Measurements from ENCODE around the gene MYMX.

The MYMX gene

DNA sequence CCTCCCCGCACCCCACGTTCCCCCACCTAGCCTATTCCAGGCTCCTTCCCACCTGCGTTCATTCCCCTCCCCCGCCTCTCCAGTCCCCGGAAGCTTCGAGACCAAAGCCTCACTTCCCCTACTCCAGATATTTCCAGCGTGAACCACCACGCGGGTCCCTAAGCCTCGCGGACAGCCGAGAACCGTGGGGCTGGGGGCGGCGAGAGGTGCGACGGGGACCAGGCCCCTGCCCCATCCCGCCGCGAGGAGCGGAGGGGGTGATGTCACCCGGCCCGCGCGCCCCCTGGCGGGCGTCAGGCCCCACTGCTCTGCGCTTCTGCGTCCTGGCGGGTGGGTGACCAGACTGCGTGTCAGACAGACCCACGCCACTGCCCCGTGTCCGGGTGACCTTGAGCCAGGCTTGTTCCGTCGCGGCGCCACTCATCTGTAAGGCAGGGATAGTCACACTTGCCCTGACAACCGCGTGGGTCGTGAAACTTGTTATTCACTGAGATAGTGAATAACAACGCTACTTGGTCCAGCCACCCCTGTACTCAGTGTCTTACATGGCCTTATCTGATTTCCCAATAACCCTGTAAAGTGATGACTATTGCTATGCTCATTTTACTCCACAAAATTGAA lies 21.2 kb downstream of the MYMX start:
- Mint-ChIP-seq H3K4me1 (ENCODE audit: low read depth) (peaks cover 9% of the 10 kb centered on the region), H3K36me3 (ENCODE audit: low read depth) (peaks cover 1% of the 10 kb centered on the region), H3K27ac (peak overlapping the region; percentile 96), H3K27me3 (ENCODE audit: low read depth) (no peaks in the 10 kb centered on the region), H3K9me3 (no peaks in the 10 kb centered on the region), H3K4me3 (peak overlapping the region; percentile 91)
- peak; percentile 92 for DNase-seq (ENCODE audit: low spot score)

DNA sequence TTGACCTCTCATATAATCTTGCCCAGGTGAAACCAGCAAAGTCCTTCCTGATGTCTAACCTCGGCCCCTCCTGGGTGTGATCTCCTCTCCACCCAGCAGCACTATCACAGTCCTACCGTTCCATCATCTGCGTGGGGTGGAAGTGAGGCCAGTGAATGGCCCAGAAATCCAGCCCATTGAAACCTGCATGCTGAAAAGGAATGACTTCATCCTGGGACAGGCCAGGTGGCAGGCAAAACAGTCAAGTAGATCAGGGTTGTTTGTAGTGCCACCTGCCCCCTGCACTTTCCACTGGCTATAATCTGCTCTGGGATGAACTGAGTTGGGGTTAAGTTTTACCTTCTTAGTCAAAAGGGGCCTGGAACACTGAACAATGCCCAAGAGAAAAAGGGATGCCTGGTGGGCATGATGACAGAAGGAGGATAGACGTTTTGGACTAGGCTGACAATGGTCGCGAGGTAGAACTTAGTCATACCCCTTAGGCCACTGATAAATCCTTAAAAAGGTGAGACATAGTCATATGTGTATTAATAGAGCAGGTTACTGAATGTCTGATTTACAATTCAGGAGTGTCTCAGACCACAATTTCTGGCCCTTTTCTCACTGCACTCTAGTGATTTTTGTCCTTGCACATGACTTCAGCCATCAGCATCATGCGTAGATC lies 22.1 kb downstream of the MYMX start:
- no peaks in the 10 kb centered on the region for H3K27me3 Mint-ChIP-seq (ENCODE audit: low read depth)
- no peak for DNase-seq (ENCODE audit: low spot score)
- peak overlapping the region; percentile 29 for H3K27ac Mint-ChIP-seq
- H3K36me3 Mint-ChIP-seq (ENCODE audit: low read depth) = no peaks in the 10 kb centered on the region
- H3K4me1 Mint-ChIP-seq (ENCODE audit: low read depth) = peaks cover 8% of the 10 kb centered on the region
- H3K4me3 Mint-ChIP-seq = peak overlapping the region; percentile 91
- no peaks in the 10 kb centered on the region for H3K9me3 Mint-ChIP-seq

- H3K9me3 Mint-ChIP-seq = no peaks in the 10 kb centered on the region
- peaks cover 12% of the 10 kb centered on the region for H3K4me1 Mint-ChIP-seq (ENCODE audit: low read depth)
- H3K4me3 Mint-ChIP-seq = no peak overlapping the region
- peaks cover 12% of the 10 kb centered on the region for H3K36me3 Mint-ChIP-seq (ENCODE audit: low read depth)
- no peak overlapping the region for H3K27ac Mint-ChIP-seq
- H3K27me3 Mint-ChIP-seq (ENCODE audit: low read depth) = peaks cover 2% of the 10 kb centered on the region
- no peak for DNase-seq (ENCODE audit: low spot score)
Measured at GRCh38 chr6:44243345-44243744, 26.6 kb downstream of the MYMX start.

DNA sequence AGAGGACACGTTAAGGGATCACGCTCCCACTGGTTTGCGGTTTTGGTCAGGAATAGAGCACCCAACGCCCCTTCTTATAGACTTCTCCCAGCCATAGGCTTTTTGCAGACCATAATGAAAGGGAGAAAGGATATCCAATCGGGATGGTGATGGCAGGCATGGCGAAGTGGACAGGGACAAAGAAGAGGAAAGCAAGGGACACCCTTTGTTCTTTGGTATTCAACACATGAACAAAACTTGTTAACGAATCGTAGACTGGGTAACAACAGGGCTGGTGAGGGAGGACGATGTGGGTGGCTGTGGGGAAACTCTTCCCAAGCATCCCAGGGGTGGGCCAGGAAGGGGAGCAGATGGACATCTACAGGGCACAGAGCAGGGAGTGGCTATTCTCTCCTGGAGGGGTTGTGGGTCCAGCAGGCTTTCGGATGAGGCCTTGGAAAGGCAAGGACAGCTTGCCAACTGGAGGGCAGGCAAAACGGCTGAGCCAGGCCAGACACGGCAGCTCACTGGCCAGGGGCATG lies 28.7 kb downstream of the MYMX start:
- DNase-seq (ENCODE audit: low spot score) = no peak
- peaks cover 33% of the 10 kb centered on the region for H3K36me3 Mint-ChIP-seq (ENCODE audit: low read depth)
- H3K27me3 Mint-ChIP-seq (ENCODE audit: low read depth) = peaks cover 2% of the 10 kb centered on the region
- peak overlapping the region; percentile 98 for H3K4me3 Mint-ChIP-seq
- no peaks in the 10 kb centered on the region for H3K9me3 Mint-ChIP-seq
- H3K27ac Mint-ChIP-seq = peak overlapping the region; percentile 80
- H3K4me1 Mint-ChIP-seq (ENCODE audit: low read depth) = peaks cover 29% of the 10 kb centered on the region

DNA sequence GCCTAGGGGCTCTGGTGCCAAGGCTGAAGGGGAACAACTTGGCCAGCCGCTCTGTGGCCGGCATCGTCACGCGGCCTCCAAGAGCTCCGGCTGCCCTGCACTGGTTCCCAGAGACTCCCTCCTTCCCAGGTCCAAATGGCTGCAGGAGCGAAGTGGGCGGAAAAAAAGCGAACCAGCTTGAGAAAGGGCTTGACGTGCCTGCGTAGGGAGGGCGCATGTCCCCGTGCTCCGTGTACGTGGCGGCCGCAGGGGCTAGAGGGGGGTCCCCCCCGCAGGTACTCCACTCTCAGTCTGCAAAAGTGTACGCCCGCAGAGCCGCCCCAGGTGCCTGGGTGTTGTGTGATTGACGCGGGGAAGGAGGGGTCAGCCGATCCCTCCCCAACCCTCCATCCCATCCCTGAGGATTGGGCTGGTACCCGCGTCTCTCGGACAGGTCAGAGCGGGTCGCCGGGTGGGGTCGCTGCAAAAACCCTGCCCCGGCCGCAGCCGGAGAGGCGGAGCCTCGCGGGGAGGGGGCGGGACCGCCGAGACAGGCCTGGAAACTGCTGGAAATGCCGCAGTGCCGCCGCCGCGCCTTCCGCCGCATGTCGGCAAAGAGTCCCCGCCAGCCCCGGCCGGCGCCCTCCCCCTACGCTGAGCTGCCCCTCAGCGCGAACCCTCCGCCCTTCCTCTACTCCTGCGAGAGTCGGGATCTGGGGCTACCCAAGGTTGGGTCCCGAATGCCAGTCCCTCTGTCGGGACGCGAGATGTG lies 29.4 kb downstream of the MYMX start:
- no peaks in the 10 kb centered on the region for H3K9me3 Mint-ChIP-seq
- peak; percentile 91 for DNase-seq (ENCODE audit: low spot score)
- H3K4me3 Mint-ChIP-seq = peak overlapping the region; percentile 98
- H3K27ac Mint-ChIP-seq = peak overlapping the region; percentile 97
- peaks cover 29% of the 10 kb centered on the region for H3K4me1 Mint-ChIP-seq (ENCODE audit: low read depth)
- H3K36me3 Mint-ChIP-seq (ENCODE audit: low read depth) = peaks cover 40% of the 10 kb centered on the region
- H3K27me3 Mint-ChIP-seq (ENCODE audit: low read depth) = peaks cover 2% of the 10 kb centered on the region

- Mint-ChIP-seq H3K9me3 (no peaks in the 10 kb centered on the region), H3K27ac (peak within 1 kb of the TSS; percentile 97), H3K36me3 (ENCODE audit: low read depth) (peaks cover 46% of the 10 kb centered on the region), H3K4me1 (ENCODE audit: low read depth) (peaks cover 31% of the 10 kb centered on the region), H3K27me3 (ENCODE audit: low read depth) (peaks cover 2% of the 10 kb centered on the region), H3K4me3 (peak within 1 kb of the TSS; percentile 98)
- DNase-seq (ENCODE audit: low spot score) = peak; percentile 98
Measured at GRCh38 chr6:44246663-44247337, 30.1 kb downstream of the MYMX start, which contains the start of gene HSP90AB1. HSP90AB1 (plus strand) TSS chr6:44247101; CDS start chr6:44248630, 1,529 bp downstream.

DNA sequence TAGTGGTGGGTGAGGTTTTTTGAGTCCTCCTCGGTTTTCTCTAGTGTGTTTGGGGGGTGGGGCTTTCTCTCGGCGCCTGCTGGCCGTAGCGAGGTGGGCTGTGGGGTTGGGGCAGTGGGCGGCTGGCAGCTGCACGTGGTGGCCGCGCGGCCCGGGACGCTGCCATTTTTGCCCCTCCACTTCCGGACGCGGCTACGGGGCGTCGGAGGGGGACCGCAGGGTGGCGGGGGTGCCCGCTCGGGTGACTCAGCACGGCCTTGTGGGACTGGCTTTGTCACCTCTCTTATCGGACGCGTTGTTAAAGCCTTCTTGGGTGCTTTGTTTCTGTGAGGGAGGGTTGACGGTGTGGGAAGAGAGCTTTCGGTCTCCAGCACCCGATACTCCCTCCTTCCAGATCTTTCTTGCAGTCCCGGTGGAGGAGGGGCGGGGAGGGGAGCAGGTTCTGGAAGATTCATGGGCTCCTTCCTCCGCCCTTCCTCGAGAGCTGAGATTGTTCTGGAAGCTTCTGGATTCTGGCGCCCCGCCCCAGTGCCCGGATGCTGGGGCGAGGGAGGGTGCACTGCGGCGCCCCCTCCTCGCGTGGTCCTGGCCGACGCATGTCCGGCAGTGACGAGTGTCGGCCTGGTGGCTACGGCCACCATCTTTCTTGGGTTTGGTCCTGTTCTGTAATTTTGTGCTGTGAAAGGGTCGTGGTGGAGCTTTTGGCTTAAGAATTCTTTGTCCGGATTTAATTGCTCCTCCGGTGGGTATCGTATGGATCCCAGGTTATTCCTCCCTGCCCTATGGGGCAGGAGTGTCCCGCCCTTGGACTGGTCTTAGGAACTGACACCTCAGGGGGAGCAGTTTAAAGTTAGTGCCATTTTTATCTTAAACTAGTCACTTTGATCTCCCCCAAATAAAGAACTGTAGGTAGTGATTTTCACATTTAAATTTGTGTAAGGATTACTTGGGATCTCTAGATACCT lies 30.9 kb downstream of the MYMX start:
- Mint-ChIP-seq H3K27ac (peak overlapping the region; percentile 97), H3K4me3 (peak overlapping the region; percentile 98), H3K36me3 (ENCODE audit: low read depth) (peaks cover 54% of the 10 kb centered on the region), H3K27me3 (ENCODE audit: low read depth) (peaks cover 2% of the 10 kb centered on the region), H3K4me1 (ENCODE audit: low read depth) (peaks cover 33% of the 10 kb centered on the region), H3K9me3 (no peaks in the 10 kb centered on the region)
- peak; percentile 86 for DNase-seq (ENCODE audit: low spot score)

DNA sequence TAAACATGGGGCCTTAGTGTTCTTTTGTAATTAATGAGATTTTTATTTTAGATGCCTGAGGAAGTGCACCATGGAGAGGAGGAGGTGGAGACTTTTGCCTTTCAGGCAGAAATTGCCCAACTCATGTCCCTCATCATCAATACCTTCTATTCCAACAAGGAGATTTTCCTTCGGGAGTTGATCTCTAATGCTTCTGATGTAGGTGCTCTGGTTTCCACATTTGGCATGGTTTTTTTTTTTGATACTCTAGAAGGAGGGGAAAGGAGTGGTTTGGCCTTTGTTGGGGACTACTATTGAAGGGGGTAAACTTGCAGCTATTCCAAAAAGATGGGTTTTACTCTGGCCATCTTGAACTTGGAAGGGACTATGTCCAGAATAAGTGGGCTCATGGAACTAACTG lies 31.9 kb downstream of the MYMX start:
- Mint-ChIP-seq H3K9me3 (no peaks in the 10 kb centered on the region), H3K4me3 (peak overlapping the region; percentile 98), H3K27ac (peak overlapping the region; percentile 97), H3K27me3 (ENCODE audit: low read depth) (peaks cover 2% of the 10 kb centered on the region), H3K4me1 (ENCODE audit: low read depth) (peaks cover 41% of the 10 kb centered on the region), H3K36me3 (ENCODE audit: low read depth) (peaks cover 64% of the 10 kb centered on the region)
- DNase-seq (ENCODE audit: low spot score) = no peak

GRCh38 chr6:44249082-44249748 lies 32.5 kb downstream of the MYMX start:
- H3K36me3 Mint-ChIP-seq (ENCODE audit: low read depth) = peaks cover 69% of the 10 kb centered on the region
- H3K4me1 Mint-ChIP-seq (ENCODE audit: low read depth) = peaks cover 45% of the 10 kb centered on the region
- H3K27ac Mint-ChIP-seq = peak overlapping the region; percentile 97
- no peaks in the 10 kb centered on the region for H3K9me3 Mint-ChIP-seq
- peak overlapping the region; percentile 98 for H3K4me3 Mint-ChIP-seq
- no peak for DNase-seq (ENCODE audit: low spot score)
- H3K27me3 Mint-ChIP-seq (ENCODE audit: low read depth) = peaks cover 2% of the 10 kb centered on the region

DNA sequence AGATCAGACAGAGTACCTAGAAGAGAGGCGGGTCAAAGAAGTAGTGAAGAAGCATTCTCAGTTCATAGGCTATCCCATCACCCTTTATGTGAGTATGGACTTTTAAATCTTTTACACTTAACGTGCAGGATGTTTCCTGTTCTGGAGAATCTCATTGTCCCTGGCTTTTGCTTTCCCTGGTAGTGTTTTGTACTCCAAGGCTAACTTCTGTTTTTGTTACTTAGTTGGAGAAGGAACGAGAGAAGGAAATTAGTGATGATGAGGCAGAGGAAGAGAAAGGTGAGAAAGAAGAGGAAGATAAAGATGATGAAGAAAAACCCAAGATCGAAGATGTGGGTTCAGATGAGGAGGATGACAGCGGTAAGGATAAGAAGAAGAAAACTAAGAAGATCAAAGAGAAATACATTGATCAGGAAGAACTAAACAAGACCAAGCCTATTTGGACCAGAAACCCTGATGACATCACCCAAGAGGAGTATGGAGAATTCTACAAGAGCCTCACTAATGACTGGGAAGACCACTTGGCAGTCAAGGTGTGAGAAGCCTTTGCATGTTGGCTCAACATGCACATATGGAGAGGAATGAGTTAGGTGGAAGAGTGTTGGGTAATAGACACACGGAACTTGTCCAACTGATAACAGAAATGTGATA lies 33.5 kb downstream of the MYMX start:
- no peak for DNase-seq (ENCODE audit: low spot score)
- H3K9me3 Mint-ChIP-seq = no peaks in the 10 kb centered on the region
- H3K36me3 Mint-ChIP-seq (ENCODE audit: low read depth) = peaks cover 77% of the 10 kb centered on the region
- peaks cover 2% of the 10 kb centered on the region for H3K27me3 Mint-ChIP-seq (ENCODE audit: low read depth)
- H3K27ac Mint-ChIP-seq = peak overlapping the region; percentile 4
- H3K4me3 Mint-ChIP-seq = peak overlapping the region; percentile 98
- peaks cover 45% of the 10 kb centered on the region for H3K4me1 Mint-ChIP-seq (ENCODE audit: low read depth)

- no peak overlapping the region for H3K27ac Mint-ChIP-seq
Measured at GRCh38 chr6:44250718-44251123, 34.0 kb downstream of the MYMX start.

More at GRCh38 chr6:44250718-44251123, 34.0 kb downstream of the MYMX start:
- Mint-ChIP-seq H3K4me1 (ENCODE audit: low read depth) (peaks cover 45% of the 10 kb centered on the region), H3K36me3 (ENCODE audit: low read depth) (peaks cover 82% of the 10 kb centered on the region), H3K4me3 (no peak overlapping the region), H3K27me3 (ENCODE audit: low read depth) (peaks cover 2% of the 10 kb centered on the region), H3K9me3 (no peaks in the 10 kb centered on the region)
- no peak for DNase-seq (ENCODE audit: low spot score)

Data from T-helper 2 cell treated with Interferon-gamma antibody and Interleukin-4, amounts not matched to agents 5 μg/mL and 100 μg/mL, for 36 hours (primary cell).